GM18907 (cell line): ENCODE results near the gene MAP3K3.

ENCODE experiments used
- ATAC-seq: cut with Tn5 transposase; IDR thresholded peaks from one replicate; pipeline ENCODE4 v1.9.1; 2021; ENCODE audit warnings: mild to moderate bottlenecking, moderate library complexity; ENCODE audit not compliant: unreplicated experiment

Gene MAP3K3

GRCh38 chr17:63622574-63623390 lies 565 bp downstream of the MAP3K3 start:
- peak; percentile 33 for ATAC-seq

DNA sequence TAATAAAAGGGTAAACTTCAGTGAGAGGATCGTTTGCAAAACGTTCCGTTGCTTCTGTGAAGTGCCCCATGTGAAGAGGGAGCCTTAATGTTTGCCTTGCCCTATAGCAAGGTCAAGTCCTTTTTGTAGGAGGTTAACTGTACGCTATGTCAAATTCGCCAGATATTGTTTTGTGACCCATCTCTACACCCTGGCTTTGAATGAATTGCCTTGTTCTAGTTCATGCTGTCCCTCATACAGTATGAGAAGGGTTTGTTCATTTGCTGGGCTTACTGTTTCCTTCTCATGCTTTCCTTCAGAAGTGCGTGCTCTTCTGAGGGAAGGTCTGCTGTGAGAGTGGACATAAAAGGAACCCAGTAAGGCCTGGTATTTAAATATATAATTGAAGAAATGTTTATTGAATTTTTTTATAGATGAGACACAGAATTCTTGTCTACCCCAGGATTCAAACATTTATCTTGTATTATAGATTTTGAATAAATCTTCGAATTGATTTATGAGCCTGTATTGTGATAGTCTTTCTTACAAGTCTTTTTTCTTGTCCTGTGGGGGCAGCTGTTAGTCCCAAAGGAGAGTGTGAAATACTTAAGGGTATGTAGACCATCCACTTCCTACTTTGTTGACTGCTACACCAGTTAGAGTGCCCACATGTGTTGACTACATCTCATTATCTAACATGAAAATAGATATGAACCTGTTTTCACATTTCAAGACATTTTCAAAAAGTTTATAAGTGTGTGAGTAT lies 1.7 kb downstream of the MAP3K3 start:
- no peak for ATAC-seq

GRCh38 chr17:63624531-63624880 lies 2.3 kb downstream of the MAP3K3 start:
- ATAC-seq = no peak

DNA sequence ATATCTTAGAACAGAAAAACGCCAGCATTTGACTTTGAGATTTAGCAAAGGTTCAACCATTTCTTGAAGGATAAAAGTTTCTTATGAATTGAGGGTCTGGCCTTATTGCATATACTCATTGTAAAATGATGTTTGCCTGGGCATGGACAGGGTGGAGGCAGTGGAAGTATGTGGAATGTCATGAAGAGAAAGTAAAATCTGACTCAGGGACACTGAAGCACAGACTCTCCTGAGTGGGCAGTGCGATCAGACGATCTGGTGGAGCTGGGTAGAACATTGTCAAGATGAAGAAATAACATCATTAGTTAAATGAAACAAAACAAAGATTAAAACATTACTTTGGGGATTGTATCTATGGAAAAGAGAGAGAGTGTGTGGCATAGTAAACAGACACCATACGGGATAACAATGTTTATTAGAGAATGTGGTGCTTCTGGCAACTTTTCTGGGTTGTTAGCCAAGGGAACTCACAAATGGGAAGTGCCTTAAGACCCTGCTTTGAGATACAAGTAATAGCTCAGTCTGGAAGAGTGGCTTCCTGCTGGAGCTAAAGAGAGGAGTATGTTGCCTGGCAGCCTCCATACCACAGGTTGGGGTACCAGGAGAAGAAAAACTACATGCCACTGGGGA lies 4.4 kb downstream of the MAP3K3 start:
- no peak for ATAC-seq

- no peak for ATAC-seq
Measured at GRCh38 chr17:63629627-63630026, 7.4 kb downstream of the MAP3K3 start.

GRCh38 chr17:63631062-63631461 lies 8.8 kb downstream of the MAP3K3 start:
- ATAC-seq = no peak

DNA sequence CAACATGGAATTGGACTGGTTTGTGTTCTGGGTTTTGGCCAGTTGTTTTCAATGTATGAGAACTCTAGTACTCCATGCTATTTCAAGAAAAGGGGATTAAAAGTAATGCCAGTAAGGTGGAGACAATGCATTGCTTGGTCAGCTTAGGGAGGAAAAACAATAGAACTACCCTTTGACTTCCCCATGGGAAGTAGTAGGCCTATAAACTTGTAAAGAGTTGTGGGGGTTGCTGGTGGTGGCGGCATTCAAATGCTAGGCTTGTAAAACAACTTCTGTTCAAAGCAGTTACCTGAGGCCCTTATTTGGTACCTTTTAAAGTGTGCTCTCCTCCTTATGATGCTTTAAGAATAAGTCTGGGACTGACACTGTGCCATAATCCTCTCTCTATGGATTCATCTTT lies 9.4 kb downstream of the MAP3K3 start:
- ATAC-seq = no peak

DNA sequence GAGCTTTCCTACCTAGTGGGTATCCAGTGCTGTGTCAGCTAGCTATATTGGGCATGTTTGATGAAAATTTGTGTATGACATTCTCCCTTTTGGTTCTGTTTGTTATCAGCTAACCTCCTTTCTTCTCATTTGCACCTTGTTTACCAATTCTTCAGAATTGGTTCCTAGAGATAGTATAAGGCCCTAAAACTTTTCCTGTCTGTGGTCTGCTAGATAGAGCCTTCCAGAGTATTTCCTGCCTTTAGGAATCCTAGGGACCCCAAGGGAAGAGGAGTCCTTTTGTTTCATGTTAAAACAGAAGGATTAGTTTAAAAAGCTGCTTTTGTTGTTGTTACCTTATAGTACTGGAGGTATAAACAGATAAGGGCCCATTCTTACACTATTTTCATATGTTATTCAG lies 11.5 kb downstream of the MAP3K3 start:
- ATAC-seq = no peak

GRCh38 chr17:63634163-63634562 lies 11.9 kb downstream of the MAP3K3 start:
- ATAC-seq = no peak

DNA sequence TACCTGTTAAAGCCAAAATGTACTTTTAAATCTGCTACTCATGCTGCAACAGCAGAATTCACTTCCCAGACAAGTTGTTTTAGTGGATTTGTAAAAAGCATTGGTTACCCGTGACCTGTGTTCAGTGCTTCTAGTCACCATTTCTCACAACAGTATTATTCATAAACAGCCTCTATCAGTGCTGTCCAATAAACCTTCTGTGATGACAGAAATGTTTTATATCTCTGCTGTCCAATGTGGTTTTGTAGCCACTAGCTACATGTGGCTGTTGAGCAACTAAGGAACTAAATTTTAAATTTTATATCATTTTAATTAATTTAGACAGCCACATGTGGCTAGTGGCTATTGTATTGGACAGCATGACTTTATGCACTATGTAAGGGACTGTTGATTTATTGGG lies 12.6 kb downstream of the MAP3K3 start:
- no peak for ATAC-seq

- no peak for ATAC-seq
Measured at GRCh38 chr17:63635290-63635689, 13.1 kb downstream of the MAP3K3 start.

- ATAC-seq = no peak
Measured at GRCh38 chr17:63635787-63636186, 13.6 kb downstream of the MAP3K3 start.

DNA sequence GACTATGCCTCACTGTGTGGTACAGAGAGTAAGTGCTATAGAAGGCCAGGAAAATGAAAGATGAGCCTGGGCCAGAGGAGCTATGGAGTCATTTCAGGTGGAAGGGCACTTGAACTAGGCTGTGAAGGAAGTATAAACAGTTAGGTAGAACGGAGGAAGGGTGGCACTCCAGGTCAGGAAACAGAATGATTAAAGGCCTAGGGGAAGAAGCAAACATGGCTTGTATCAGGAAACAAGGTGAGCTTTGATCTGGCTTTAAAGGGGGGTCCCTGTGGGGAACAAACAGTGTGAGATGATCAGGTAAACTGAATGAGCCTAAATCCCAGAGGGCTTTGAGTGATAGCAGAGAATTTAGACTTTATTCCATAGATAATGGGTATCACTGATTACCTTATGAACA lies 16.9 kb downstream of the MAP3K3 start:
- ATAC-seq = no peak

- no peak for ATAC-seq
Measured at GRCh38 chr17:63640038-63640437, 17.8 kb downstream of the MAP3K3 start.

GRCh38 chr17:63641692-63642448 lies 19.7 kb downstream of the MAP3K3 start:
- ATAC-seq = no peak

DNA sequence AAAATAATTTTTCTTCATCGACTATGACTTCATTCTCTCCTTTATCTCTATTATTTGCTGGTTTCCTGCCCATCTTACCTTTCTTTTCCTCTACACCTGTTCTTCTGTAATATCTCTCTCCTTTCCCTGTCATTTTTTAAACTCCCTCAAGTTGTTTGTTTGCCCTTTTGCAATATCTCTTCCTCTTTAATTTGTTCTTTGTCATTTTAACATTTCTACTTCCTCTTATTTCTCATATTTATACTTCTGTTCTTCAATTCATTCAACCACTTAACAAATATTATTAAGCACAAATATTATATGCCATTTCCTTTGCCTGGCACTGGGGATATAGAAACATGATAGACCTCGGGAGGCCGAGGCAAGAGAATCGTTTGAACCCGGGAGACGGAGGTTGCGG lies 22.6 kb downstream of the MAP3K3 start:
- ATAC-seq = no peak

- ATAC-seq = peak; percentile 48
Measured at GRCh38 chr17:63645775-63646487, 23.7 kb downstream of the MAP3K3 start.

- ATAC-seq = peak; percentile 80
Measured at GRCh38 chr17:63646488-63646806, 24.2 kb downstream of the MAP3K3 start.

DNA sequence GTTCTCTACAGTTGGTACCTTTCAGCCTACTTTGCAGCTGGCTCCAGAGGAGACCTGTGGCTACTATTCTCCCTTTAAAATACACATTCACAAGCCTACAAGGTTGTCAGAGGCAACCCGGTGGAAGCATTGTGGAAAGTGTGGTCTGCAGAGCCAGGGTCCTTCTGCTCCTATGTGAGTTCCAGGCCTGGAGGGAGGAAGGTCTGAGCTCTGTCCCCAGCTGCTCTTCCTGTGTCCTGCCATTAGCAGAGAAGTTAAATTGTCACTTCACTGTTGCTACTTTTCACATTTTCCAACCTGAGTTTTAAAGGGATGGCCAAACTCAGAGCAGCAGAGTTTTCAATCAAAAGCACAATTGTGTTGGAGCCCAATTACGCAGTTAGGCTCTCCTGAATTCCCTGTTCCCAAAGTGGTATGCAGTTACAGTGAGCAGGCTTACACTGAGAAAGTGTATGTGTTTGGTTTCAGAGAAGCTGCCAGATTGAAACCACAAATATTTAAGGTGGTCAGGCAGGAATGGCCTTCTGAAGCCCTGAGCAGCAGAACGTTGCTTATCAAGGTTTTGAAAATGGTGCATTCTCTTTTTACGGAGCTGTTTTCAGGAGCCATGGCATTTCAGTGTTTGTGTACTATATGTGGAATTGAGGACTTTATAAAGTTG lies 25.0 kb downstream of the MAP3K3 start:
- ATAC-seq = no peak

GRCh38 chr17:63647936-63648335 lies 25.7 kb downstream of the MAP3K3 start:
- no peak for ATAC-seq
